PFSK-1 (cell line): Measurements from ENCODE around the gene ENG.
A peak's percentile ranks its signal among the peaks of the same experiment; 100 is the strongest.

ENCODE experiments used
- FOXP2 ChIP-seq: optimal IDR thresholded peaks from 2 replicates; pipeline ENCODE3; 2011; ENCODE audit warnings: borderline replicate concordance, control low read depth, inconsistent platforms; ENCODE audit not compliant: insufficient read depth; ENCODE audit errors: extremely low read length, extremely low read depth
- POLR2AphosphoS5 ChIP-seq: IDR thresholded peaks from 2 replicates; pipeline ENCODE4 v1.6.1; 2012; ENCODE audit warnings: low read depth, mild to moderate bottlenecking, control low read depth, low read length, moderate library complexity
- SIN3A ChIP-seq: IDR thresholded peaks from 2 replicates; pipeline ENCODE4 v1.6.1; 2012; ENCODE audit warnings: mild to moderate bottlenecking, low read length, moderate library complexity, borderline replicate concordance; ENCODE audit not compliant: insufficient read depth
- TAF1 ChIP-seq: IDR thresholded peaks from 2 replicates; pipeline ENCODE4 v1.6.1; 2012; ENCODE audit warnings: low read length, control low read depth, borderline replicate concordance; ENCODE audit not compliant: insufficient read depth
- TF ChIP-seq, protein P1 (sequence below), 2 experiments: IDR thresholded peaks; 2 replicates each; pipeline versions ENCODE4 v1.6.1 to v1.8.0; 2011 to 2012; ENCODE audit warnings: low read depth in 2 of 2, low read length in 2 of 2, control low read depth in 1 of 2, inconsistent platforms in 1 of 2, mild to moderate bottlenecking in 1 of 2, moderate library complexity in 1 of 2; ENCODE audit not compliant: insufficient read depth in 1 of 2

Gene ENG

DNA sequence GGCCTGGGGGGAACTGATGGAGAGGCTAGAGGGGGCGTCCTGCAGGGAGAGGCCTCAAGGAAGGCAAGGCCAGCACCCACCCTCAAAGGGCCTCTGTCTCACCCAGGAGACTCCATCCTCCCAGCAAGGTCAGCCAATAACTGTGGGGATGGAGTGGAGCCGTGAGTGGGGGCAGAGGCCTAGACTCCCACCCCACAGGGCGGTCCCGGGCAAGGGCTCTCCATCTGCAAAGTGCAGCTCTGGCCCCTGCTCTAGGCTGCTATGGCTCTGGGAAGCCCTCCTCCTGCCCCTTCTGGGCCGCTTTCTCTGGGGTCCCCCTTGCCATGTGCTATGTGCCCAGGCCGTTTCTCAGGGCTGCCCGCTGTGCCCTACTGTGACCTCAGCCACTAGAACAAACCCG is 37.7 kb downstream of the ENG start:
- TF ChIP-seq FOXP2 (no peak), SIN3A (no peak), TAF1 (no peak)

DNA sequence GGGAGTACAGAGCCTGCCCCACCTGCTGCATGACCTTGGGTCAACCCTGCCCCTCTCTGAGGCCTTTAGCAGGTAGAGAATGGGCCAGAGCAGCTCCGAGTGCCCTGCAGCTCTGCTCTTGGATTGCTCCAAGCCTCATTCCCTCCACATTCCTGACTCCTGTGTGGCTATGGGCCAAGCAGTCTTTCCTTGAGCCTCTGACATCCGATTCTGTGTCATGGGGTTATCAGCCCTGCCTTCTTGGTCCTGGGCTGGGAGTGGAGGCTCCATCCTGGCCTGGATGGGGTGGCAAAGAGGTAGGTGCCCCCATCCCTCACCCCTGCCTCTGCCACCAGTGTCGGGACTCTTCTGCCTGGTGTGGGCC is 38.1 kb downstream of the ENG start:
- TF ChIP-seq FOXP2 (no peak), SIN3A (no peak), TAF1 (no peak), POLR2AphosphoS5 (no peak)
- TF ChIP-seq, protein P1, sequence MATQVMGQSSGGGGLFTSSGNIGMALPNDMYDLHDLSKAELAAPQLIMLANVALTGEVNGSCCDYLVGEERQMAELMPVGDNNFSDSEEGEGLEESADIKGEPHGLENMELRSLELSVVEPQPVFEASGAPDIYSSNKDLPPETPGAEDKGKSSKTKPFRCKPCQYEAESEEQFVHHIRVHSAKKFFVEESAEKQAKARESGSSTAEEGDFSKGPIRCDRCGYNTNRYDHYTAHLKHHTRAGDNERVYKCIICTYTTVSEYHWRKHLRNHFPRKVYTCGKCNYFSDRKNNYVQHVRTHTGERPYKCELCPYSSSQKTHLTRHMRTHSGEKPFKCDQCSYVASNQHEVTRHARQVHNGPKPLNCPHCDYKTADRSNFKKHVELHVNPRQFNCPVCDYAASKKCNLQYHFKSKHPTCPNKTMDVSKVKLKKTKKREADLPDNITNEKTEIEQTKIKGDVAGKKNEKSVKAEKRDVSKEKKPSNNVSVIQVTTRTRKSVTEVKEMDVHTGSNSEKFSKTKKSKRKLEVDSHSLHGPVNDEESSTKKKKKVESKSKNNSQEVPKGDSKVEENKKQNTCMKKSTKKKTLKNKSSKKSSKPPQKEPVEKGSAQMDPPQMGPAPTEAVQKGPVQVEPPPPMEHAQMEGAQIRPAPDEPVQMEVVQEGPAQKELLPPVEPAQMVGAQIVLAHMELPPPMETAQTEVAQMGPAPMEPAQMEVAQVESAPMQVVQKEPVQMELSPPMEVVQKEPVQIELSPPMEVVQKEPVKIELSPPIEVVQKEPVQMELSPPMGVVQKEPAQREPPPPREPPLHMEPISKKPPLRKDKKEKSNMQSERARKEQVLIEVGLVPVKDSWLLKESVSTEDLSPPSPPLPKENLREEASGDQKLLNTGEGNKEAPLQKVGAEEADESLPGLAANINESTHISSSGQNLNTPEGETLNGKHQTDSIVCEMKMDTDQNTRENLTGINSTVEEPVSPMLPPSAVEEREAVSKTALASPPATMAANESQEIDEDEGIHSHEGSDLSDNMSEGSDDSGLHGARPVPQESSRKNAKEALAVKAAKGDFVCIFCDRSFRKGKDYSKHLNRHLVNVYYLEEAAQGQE (IDR thresholded peaks at IDR 0.05; ENCODE audit: insufficient read depth in 1 of 2, low read depth in 2 of 2, low read length in 2 of 2): no peak

DNA sequence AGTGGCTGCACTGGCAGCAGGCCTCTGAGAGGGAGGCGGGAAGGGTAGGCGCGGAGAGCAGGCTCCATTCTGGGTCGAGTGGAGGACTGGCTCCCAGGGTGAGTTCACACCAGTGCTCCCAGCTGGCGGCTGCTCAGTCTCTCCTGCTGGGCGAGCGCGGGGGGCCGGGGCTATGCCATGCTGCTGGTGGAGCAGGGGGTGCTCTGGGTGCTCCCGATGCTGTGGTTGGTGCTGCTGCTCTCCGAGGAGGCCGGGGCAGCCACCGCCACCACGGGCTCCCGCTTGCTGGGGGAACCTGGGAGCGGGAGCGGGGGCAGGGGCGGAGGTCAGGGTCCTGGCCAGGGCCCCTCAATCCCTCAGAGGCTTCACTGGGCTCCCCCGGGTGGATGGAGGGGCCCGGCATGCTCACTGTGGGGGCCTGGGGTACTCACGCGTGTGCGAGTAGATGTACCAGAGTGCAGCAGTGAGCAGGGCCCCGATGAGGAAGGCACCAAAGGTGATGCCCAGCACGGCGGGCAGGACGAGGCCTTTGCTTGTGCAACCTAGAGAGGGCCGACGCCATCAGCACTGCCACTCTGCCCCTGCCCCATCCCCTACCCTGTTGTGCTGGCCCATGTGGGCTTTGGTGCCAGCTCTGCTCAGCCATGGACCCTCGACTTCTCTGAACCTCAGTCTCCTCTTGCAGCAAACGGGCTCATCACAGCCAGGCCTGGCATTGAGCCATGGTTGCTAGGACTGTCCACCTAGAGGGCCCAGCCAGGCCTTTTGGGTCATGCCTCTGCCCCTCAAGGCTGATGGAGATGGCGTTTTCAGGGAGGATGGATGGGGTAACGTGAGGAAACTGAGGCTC is 38.7 kb downstream of the ENG start:
- TF ChIP-seq POLR2AphosphoS5 (no peak), TAF1 (no peak), SIN3A (no peak), FOXP2 (no peak)
- TF ChIP-seq, protein P1 (IDR thresholded peaks at IDR 0.05; ENCODE audit: insufficient read depth in 1 of 2, low read depth in 2 of 2, low read length in 2 of 2): no peak

DNA sequence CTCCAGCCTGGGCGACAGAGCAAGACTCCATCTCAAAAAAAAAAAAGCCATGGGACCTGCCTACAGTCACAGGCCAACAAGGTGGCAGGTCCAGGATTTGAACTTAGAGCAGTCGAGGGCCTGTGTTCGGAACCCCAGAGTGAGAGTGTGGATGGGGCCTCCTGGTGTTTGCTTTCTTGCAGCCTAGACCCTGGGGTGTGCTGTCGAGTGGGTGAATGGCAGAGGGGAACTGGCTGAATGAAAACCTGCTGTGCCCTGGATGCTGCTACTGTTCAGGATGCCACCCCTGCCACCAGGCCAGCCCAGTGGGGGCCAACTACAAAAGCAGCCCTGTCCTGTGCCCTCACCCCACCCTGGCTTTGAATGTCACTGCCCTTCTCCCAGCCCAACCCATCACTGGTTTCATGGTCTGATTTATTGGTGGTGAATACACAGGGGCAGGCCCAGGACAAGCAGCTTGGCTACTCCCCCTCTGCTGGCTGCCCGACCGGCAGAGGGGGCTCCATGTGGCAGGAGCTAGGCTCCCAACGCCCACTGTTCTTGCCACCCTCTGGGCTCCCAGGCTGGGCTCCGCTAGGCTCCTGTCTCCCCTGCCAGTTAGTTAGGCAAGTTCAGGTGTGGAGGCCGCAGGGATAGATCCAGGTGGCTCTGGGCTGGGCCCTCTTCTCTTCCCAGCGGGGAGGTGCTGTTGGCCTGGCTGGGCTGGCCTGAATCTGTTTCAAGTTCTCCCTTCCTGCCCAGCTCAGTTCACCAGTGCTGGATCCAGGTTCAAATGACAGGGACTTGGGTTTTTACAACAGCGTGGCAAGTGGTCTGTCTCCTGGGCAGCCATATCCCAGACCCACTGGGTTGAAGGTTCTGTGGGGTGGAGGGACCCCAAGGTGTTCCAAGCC is 39.6 kb downstream of the ENG start:
- no peak for TF ChIP-seq TAF1
- TF ChIP-seq SIN3A: no peak
- no peak for TF ChIP-seq FOXP2
- TF ChIP-seq, protein P1 (IDR thresholded peaks at IDR 0.05; ENCODE audit: insufficient read depth in 1 of 2, low read depth in 2 of 2, low read length in 2 of 2): no peak
- no peak; the same call in 1 of the 2 replicates for TF ChIP-seq POLR2AphosphoS5

DNA sequence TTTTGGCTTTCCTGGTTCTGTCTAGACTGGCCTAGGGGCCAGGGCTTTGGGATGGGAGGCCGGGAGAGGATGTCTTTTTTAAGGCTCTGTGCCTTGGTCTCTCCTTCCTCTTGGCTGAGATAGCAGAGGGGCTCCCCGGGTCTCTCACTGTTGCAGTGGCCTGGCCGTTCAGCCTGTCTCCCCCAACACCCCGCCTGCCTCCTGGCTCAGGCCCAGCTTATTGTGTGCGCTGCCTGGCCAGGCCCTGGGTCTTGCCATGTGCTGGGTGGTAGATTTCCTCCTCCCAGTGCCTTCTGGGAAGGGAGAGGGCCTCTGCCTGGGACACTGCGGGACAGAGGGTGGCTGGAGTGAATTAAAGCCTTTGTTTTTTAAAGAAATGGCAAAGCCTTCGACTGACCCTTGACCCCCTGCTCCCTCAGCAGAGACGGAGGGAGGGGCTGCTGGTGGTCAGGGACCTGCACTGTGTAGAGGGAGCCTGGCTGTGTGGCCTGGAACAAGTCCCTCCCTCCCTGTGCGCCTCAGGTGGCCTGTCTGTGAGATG is 40.7 kb downstream of the ENG start:
- no peak for TF ChIP-seq SIN3A
- 0 out of 2 replicates have a peak, but pooled peaks have one; percentile 7 for TF ChIP-seq POLR2AphosphoS5
- TF ChIP-seq, protein P1 (IDR thresholded peaks at IDR 0.05; ENCODE audit: insufficient read depth in 1 of 2, low read depth in 2 of 2, low read length in 2 of 2): no peak
- no peak for TF ChIP-seq TAF1
